ENCODE measurements around the gene DCC.

Gene DCC, protein sequence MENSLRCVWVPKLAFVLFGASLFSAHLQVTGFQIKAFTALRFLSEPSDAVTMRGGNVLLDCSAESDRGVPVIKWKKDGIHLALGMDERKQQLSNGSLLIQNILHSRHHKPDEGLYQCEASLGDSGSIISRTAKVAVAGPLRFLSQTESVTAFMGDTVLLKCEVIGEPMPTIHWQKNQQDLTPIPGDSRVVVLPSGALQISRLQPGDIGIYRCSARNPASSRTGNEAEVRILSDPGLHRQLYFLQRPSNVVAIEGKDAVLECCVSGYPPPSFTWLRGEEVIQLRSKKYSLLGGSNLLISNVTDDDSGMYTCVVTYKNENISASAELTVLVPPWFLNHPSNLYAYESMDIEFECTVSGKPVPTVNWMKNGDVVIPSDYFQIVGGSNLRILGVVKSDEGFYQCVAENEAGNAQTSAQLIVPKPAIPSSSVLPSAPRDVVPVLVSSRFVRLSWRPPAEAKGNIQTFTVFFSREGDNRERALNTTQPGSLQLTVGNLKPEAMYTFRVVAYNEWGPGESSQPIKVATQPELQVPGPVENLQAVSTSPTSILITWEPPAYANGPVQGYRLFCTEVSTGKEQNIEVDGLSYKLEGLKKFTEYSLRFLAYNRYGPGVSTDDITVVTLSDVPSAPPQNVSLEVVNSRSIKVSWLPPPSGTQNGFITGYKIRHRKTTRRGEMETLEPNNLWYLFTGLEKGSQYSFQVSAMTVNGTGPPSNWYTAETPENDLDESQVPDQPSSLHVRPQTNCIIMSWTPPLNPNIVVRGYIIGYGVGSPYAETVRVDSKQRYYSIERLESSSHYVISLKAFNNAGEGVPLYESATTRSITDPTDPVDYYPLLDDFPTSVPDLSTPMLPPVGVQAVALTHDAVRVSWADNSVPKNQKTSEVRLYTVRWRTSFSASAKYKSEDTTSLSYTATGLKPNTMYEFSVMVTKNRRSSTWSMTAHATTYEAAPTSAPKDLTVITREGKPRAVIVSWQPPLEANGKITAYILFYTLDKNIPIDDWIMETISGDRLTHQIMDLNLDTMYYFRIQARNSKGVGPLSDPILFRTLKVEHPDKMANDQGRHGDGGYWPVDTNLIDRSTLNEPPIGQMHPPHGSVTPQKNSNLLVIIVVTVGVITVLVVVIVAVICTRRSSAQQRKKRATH (N-terminal part only)

DNA sequence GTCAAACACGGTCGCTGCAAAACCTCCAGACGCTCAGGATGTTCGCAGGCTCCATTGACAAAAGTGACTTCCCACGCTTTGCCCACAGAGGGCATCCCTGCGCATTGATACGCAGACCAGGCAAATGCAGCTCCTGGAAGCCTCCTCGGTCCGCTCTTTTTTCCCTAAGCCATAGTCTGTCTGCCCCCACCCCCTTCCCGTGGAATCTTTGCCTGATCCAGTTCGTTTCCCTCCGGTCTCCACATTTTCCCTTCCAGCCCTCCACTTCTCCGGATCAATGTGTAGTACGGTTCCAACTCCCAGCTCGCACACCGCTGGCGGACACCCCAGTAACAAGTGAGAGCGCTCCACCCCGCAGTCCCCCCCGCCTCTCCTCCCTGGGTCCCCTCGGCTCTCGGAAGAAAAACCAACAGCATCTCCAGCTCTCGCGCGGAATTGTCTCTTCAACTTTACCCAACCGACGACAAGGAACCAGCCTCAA, at the start of gene DCC:
Gene DCC (plus strand): TSS at position 307 of the 481 bp plus-strand sequence. CDS start 591 bp downstream, outside the sequence.
- peak within 1 kb of the TSS in 1 of 3 experiments; percentile 8 for H3K27ac Mint-ChIP-seq
- no peaks in the 10 kb centered on the region for H3K9me3 Mint-ChIP-seq
- peak within 1 kb of the TSS in 2 of 3 experiments; percentile 86 for H3K4me3 Mint-ChIP-seq
- H3K4me1 Mint-ChIP-seq, result peaks cover 26% of the 10 kb centered on the region
- TF ChIP-seq, protein P1, sequence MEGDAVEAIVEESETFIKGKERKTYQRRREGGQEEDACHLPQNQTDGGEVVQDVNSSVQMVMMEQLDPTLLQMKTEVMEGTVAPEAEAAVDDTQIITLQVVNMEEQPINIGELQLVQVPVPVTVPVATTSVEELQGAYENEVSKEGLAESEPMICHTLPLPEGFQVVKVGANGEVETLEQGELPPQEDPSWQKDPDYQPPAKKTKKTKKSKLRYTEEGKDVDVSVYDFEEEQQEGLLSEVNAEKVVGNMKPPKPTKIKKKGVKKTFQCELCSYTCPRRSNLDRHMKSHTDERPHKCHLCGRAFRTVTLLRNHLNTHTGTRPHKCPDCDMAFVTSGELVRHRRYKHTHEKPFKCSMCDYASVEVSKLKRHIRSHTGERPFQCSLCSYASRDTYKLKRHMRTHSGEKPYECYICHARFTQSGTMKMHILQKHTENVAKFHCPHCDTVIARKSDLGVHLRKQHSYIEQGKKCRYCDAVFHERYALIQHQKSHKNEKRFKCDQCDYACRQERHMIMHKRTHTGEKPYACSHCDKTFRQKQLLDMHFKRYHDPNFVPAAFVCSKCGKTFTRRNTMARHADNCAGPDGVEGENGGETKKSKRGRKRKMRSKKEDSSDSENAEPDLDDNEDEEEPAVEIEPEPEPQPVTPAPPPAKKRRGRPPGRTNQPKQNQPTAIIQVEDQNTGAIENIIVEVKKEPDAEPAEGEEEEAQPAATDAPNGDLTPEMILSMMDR (IDR thresholded peaks at IDR 0.05; ENCODE audit: unreplicated experiment in 3 of 3), result peak; percentile 38 to 53 (median 44)
- H3K27me3 Mint-ChIP-seq (ENCODE audit: low read depth), result peaks cover 5% of the 10 kb centered on the region
- no peaks in the 10 kb centered on the region for H3K36me3 Mint-ChIP-seq (ENCODE audit: low read depth)

DNA sequence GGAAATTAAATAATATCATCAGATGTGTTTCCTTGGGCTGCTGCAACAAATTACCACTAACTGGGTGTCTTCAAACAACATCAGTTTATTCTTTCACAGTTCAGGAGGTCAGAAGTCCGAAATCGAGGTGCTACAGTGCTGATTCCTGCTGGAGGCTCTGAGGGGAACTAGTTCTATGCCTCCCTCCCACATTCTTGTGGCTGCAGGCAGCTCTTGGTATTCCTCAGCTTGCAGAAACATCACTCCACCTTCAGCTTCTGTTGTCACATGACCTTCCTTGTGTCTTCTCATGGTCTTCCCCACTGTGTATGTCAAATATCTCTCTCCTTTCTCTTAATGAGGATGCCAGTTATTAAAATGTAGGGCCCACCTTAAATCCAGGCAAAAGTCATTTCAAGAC, 29.3 kb upstream of the DCC start:
- H3K27ac Mint-ChIP-seq, result no peak overlapping the region
- no peaks in the 10 kb centered on the region for H3K27me3 Mint-ChIP-seq (ENCODE audit: low read depth)
- TF ChIP-seq, protein P1 (IDR thresholded peaks at IDR 0.05; ENCODE audit: unreplicated experiment in 3 of 3), result no peak
- no peaks in the 10 kb centered on the region for H3K4me1 Mint-ChIP-seq
- H3K36me3 Mint-ChIP-seq (ENCODE audit: low read depth), result no peaks in the 10 kb centered on the region
- H3K9me3 Mint-ChIP-seq, result peaks cover 4% of the 10 kb centered on the region
- H3K4me3 Mint-ChIP-seq, result no peak overlapping the region

DNA sequence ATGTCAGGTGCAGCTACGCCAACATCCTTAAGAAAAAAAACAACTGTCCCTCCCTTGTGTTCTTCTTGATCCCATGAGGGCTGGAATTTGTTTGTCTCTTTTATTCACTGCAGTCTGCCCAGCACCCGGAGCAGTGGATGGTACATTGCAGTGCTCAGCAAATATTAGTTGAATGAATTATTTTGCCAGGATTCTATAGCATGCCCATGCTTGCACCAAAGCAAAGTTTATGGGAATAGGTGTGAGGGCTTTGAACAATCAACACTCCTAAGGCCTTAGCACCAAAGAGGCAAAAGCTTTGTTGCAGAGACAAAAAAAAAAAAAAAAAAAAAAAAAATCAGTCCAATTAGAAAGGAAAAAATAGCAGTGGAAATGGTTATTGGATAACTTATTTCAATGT, 28.7 kb upstream of the DCC start:
- TF ChIP-seq, protein P1 (IDR thresholded peaks at IDR 0.05; ENCODE audit: unreplicated experiment in 3 of 3), result no peak
- peaks cover 4% of the 10 kb centered on the region for H3K9me3 Mint-ChIP-seq
- no peaks in the 10 kb centered on the region for H3K4me1 Mint-ChIP-seq
- no peak overlapping the region for H3K4me3 Mint-ChIP-seq
- no peaks in the 10 kb centered on the region for H3K27me3 Mint-ChIP-seq (ENCODE audit: low read depth)
- H3K27ac Mint-ChIP-seq, result no peak overlapping the region
- H3K36me3 Mint-ChIP-seq (ENCODE audit: low read depth), result no peaks in the 10 kb centered on the region

DNA sequence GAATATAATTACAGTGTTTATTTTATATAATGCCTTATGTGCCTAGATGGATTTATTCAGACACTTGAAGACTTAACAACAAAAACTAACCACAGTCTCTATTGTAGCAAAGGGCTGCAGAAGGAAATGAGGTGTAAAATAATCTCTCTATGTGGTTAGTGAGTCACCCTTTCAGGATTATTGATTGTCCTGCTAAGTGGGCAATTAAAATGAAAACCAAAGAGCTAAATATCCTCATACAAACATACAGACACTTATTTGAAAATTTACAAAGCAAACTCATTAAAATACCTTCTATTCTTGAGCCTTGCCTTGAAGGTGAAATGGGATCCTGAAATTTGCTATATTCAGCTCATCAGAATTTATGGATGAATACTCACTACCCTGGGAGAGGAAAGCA, 27.7 kb upstream of the DCC start:
- no peaks in the 10 kb centered on the region for H3K27me3 Mint-ChIP-seq (ENCODE audit: low read depth)
- no peak overlapping the region for H3K4me3 Mint-ChIP-seq
- H3K9me3 Mint-ChIP-seq, result peaks cover 7% of the 10 kb centered on the region

DNA sequence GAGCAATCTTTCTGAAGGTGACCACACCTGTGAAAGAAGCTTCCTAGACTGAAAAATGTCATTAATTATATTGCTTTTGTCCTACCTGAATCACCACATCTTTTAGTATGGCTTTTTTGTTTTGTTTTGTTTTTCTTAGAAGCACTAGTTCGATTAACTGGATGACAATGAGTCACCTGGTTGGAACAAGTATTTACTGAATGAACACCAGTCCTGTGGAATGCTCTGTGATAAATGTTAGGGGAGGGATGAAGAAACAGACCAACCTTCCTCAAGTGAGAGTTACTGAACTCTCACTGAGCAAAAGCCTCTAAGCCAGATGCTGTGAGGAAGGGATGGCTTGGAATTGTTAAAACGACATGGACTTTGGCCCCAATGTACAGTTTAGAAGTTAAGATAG, 26.8 kb upstream of the DCC start:
- H3K27ac Mint-ChIP-seq, result no peak overlapping the region
- TF ChIP-seq, protein P1 (IDR thresholded peaks at IDR 0.05; ENCODE audit: unreplicated experiment in 3 of 3), result no peak
- H3K4me3 Mint-ChIP-seq, result no peak overlapping the region
- H3K9me3 Mint-ChIP-seq, result peaks cover 7% of the 10 kb centered on the region
- no peaks in the 10 kb centered on the region for H3K36me3 Mint-ChIP-seq (ENCODE audit: low read depth)
- H3K4me1 Mint-ChIP-seq, result no peaks in the 10 kb centered on the region
- no peaks in the 10 kb centered on the region for H3K27me3 Mint-ChIP-seq (ENCODE audit: low read depth)

More for the DNA sequence above, 27.7 kb upstream of the DCC start:
- Mint-ChIP-seq H3K36me3 (ENCODE audit: low read depth) (no peaks in the 10 kb centered on the region), H3K4me1 (no peaks in the 10 kb centered on the region), H3K27ac (no peak overlapping the region)
- TF ChIP-seq, protein P1 (IDR thresholded peaks at IDR 0.05; ENCODE audit: unreplicated experiment in 3 of 3), result no peak

Data from nephron (organoid).